A673 (cell line): ENCODE data around the gene FXR2.

Experiments used
- CTCF ChIP-seq: fragments of 300-800, 200-600 bp; sonication (generic); conservative IDR thresholded peaks from 2 replicates; pipeline ENCODE4 v1.5.1; 2017; ENCODE audit warnings: low read depth, mild to moderate bottlenecking, antibody characterized with exemption, low read length, moderate library complexity, mixed read lengths
- EZH2 ChIP-seq: fragments of 200-600 bp; sonication (generic); IDR thresholded peaks from 2 replicates; pipeline ENCODE4 v1.6.1; 2017; ENCODE audit warnings: borderline replicate concordance, low read depth, mild to moderate bottlenecking, mixed read lengths, antibody characterized with exemption, low read length; ENCODE audit not compliant: poor library complexity, severe bottlenecking

GRCh38 chr17:7626956-7627249 lies 12.2 kb upstream of the FXR2 start:
- no peak for TF ChIP-seq CTCF
- no peak for TF ChIP-seq EZH2
